ENCODE measurements around the gene USP3.

- TF ChIP-seq POLR2A (IDR thresholded peaks at IDR 0.05) (no peak), CTCF (IDR thresholded peaks at IDR 0.05) (no peak)
Observed at GRCh38 chr15:63491116-63491827, 13.1 kb upstream of the USP3 start.
